ENCODE data around the gene RTKN. TPM values are rescaled to one million over a fixed set of nuclear protein-coding genes. Genes with fewer than 3 reads are reported as not detected.

The RTKN gene
- total RNA-seq, 1 donor from 2014 or later: 24.6 TPM

DNA sequence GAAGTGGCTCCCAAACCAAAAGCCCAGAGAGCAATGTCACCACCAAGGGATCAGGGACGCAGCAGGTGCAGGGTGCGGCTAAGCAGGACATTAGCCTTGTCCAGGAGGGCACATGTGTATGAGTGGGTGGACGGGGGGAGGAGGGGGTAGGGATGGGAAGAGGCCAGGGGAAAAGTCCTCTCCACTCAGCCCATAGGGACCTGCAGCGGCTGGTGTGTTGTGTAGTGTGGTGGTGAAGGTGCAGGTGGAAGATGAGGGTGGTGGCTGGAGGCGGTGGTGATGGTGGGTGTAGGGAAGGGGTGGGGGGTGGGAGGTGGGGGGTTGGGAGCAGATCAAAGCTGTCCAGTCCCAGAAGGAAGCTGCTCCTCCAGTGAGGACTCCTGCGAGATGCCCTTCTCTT, 24.0 kb downstream of the RTKN start:
- peaks cover 39% of the 10 kb centered on the region for H3K4me1 ChIP-seq
- no peak for DNase-seq (ENCODE audit: extremely low spot score in 2 of 2)

GRCh38 chr2:74417197-74417596, 24.5 kb downstream of the RTKN start:
- Histone ChIP-seq H3K4me1 (peaks cover 37% of the 10 kb centered on the region), H3K36me3 (no peaks in the 10 kb centered on the region), H3K9me3 (no peaks in the 10 kb centered on the region), H3K27me3 (no peaks in the 10 kb centered on the region), H3K27ac (no peak overlapping the region), H3K4me3 (no peak overlapping the region)
- no peak for DNase-seq (ENCODE audit: extremely low spot score in 2 of 2)
- intact Hi-C loops (cut with DNase I): no loop called here
- TF ChIP-seq POLR2A (IDR thresholded peaks at IDR 0.05) (no peak), POLR2AphosphoS5 (IDR thresholded peaks at IDR 0.05; ENCODE audit: insufficient read depth in 1 of 2, low read depth in 1 of 2) (no peak)
- TF ChIP-seq, protein P1, sequence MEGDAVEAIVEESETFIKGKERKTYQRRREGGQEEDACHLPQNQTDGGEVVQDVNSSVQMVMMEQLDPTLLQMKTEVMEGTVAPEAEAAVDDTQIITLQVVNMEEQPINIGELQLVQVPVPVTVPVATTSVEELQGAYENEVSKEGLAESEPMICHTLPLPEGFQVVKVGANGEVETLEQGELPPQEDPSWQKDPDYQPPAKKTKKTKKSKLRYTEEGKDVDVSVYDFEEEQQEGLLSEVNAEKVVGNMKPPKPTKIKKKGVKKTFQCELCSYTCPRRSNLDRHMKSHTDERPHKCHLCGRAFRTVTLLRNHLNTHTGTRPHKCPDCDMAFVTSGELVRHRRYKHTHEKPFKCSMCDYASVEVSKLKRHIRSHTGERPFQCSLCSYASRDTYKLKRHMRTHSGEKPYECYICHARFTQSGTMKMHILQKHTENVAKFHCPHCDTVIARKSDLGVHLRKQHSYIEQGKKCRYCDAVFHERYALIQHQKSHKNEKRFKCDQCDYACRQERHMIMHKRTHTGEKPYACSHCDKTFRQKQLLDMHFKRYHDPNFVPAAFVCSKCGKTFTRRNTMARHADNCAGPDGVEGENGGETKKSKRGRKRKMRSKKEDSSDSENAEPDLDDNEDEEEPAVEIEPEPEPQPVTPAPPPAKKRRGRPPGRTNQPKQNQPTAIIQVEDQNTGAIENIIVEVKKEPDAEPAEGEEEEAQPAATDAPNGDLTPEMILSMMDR (IDR thresholded peaks at IDR 0.05): no peak

More for the DNA sequence above, 24.0 kb downstream of the RTKN start:
- intact Hi-C loops (cut with DNase I): no loop called here
- Histone ChIP-seq H3K4me3 (no peak overlapping the region), H3K9me3 (no peaks in the 10 kb centered on the region), H3K27ac (no peak overlapping the region), H3K27me3 (no peaks in the 10 kb centered on the region), H3K36me3 (no peaks in the 10 kb centered on the region)
- TF ChIP-seq POLR2A (IDR thresholded peaks at IDR 0.05): no peak
- no peak for TF ChIP-seq POLR2AphosphoS5 (IDR thresholded peaks at IDR 0.05; ENCODE audit: insufficient read depth in 1 of 2, low read depth in 1 of 2)
- TF ChIP-seq, protein P1 (IDR thresholded peaks at IDR 0.05): no peak

DNA sequence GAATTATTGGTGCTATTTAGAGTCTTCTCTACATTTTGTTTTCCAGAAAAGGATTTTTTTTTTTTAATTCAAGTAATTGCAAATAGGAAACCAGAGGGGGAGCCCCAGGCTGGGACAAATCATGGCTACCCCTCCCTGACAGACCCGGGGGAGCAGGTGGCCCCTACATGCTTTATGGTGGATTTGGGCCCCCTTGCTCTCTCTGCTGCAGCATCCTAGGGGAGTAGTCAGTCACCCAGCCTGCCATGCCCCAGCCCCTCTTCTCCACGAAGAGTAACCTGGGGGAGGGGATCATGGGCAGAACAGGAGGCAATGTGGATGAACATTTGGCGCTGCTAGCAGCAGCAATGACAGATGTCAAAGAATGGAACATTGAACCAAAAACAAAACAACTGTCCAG, 25.0 kb downstream of the RTKN start:
- DNase-seq (ENCODE audit: extremely low spot score in 2 of 2): no peak
- no peak overlapping the region for H3K27ac ChIP-seq
- TF ChIP-seq POLR2A (IDR thresholded peaks at IDR 0.05): no peak
- TF ChIP-seq POLR2AphosphoS5 (IDR thresholded peaks at IDR 0.05; ENCODE audit: insufficient read depth in 1 of 2, low read depth in 1 of 2): no peak
- TF ChIP-seq, protein P1 (IDR thresholded peaks at IDR 0.05): no peak
- H3K36me3 ChIP-seq: no peaks in the 10 kb centered on the region
- peaks cover 35% of the 10 kb centered on the region for H3K4me1 ChIP-seq
- H3K4me3 ChIP-seq: no peak overlapping the region
- no peaks in the 10 kb centered on the region for H3K9me3 ChIP-seq
- intact Hi-C loops (cut with DNase I): no loop called here
- H3K27me3 ChIP-seq: no peaks in the 10 kb centered on the region

DNA sequence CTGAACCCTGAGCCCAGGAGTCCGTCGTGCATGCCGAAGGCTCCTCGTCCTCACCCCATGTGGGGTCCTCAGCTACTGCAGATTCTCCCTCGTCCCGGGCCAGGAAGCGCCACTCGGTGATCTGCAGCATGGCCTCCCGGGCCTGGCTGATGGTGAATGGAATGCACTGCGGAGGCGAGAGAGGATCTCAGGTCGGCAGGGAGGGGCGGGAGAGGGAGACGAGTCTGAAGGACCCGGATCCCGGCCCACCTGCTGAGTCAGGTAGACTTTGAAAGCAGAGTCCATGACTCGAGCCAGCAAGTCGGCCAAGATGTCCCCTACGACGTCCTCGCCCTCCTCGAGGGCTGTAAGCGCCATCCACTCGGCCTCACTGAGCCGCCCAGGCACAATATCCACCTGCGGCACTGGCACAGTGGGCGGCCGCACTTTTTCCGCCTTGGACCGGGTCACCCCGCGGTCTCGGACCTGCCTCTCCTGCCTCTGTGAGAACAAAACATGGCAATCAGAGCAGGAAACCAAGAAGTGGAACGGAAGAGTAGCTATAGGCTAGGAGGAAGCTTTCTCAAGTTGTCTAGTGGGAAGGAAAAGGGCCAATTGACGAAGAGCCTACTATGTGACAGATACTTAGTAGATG, 25.9 kb downstream of the RTKN start:
- peak overlapping the region; percentile 63 to 65 for H3K4me3 ChIP-seq
- H3K36me3 ChIP-seq: no peaks in the 10 kb centered on the region
- intact Hi-C loops (cut with DNase I): no loop called here
- no peaks in the 10 kb centered on the region for H3K9me3 ChIP-seq
- no peaks in the 10 kb centered on the region for H3K27me3 ChIP-seq
- H3K4me1 ChIP-seq: peaks cover 27% of the 10 kb centered on the region
- DNase-seq (ENCODE audit: extremely low spot score in 2 of 2): no peak
- TF ChIP-seq POLR2AphosphoS5 (IDR thresholded peaks at IDR 0.05; ENCODE audit: insufficient read depth in 1 of 2, low read depth in 1 of 2) (no peak), POLR2A (IDR thresholded peaks at IDR 0.05) (no peak)
- TF ChIP-seq, protein P1 (IDR thresholded peaks at IDR 0.05): no peak
- H3K27ac ChIP-seq: peak overlapping the region; percentile 74

Data from vagina (tissue), 2 donors.